Neuron (in vitro differentiated cells): ENCODE results near the gene ADGRB3.

ENCODE experiments used
- H2AFZ ChIP-seq: one replicate; pipeline ENCODE4 v1.6.1; 2013; ENCODE audit warnings: low read depth, mild to moderate bottlenecking, inconsistent platforms, low read length, moderate library complexity
- H3K27me3 ChIP-seq: one replicate; pipeline ENCODE4 v1.6.1; 2013; ENCODE audit warnings: low read length; ENCODE audit not compliant: insufficient read depth
- H3K36me3 ChIP-seq: one replicate; pipeline ENCODE4 v1.6.1; 2013; ENCODE audit warnings: low read length; ENCODE audit not compliant: insufficient read depth
- H3K4me1 ChIP-seq: one replicate; pipeline ENCODE4 v1.6.1; 2013; ENCODE audit warnings: low read length; ENCODE audit not compliant: insufficient read depth
- H3K4me3 ChIP-seq: 2 replicates; pipeline ENCODE4 v1.5.1; 2013; ENCODE audit warnings: mild to moderate bottlenecking, low read length, moderate library complexity
- H3K9me3 ChIP-seq: one replicate; pipeline ENCODE4 v1.6.1; 2013; ENCODE audit warnings: low read length

Gene ADGRB3

DNA sequence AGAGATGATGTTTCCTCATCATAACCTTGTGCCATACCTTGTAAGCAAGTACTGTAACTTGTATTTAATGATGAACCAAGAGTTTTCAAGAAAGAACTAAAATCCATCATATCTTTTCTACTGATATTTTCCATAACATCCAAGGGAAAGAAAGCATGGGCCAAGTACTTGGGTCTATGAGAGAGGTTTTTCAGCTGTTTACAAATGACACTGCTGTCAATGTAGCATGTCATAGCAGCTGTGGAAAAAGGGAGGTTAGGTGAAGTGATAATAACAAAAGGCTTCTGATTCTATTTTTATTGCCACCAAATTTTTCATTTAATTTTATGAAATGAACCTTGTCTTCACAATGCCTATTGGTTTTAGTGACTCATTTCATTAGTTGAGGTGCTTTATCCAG lies 679.4 kb downstream of the ADGRB3 start:
- H3K9me3 ChIP-seq: no peaks in the 10 kb centered on the region
- H3K4me3 ChIP-seq: no peak overlapping the region
- H3K4me1 ChIP-seq: no peaks in the 10 kb centered on the region
- H3K27me3 ChIP-seq: no peaks in the 10 kb centered on the region
- H3K36me3 ChIP-seq: no peaks in the 10 kb centered on the region
- H2AFZ ChIP-seq: no peak overlapping the region

GRCh38 chr6:69331886-69332285 lies 696.8 kb downstream of the ADGRB3 start:
- H3K4me1 ChIP-seq: peaks cover 20% of the 10 kb centered on the region
- H3K9me3 ChIP-seq: no peaks in the 10 kb centered on the region
- no peak overlapping the region for H3K4me3 ChIP-seq
- no peaks in the 10 kb centered on the region for H3K36me3 ChIP-seq
- no peak overlapping the region for H2AFZ ChIP-seq
- H3K27me3 ChIP-seq: no peaks in the 10 kb centered on the region

- Histone ChIP-seq H2AFZ (no peak overlapping the region), H3K4me3 (no peak overlapping the region), H3K9me3 (no peaks in the 10 kb centered on the region), H3K36me3 (no peaks in the 10 kb centered on the region), H3K4me1 (peaks cover 14% of the 10 kb centered on the region), H3K27me3 (no peaks in the 10 kb centered on the region)
Measured at GRCh38 chr6:69337311-69337710, 702.2 kb downstream of the ADGRB3 start.

DNA sequence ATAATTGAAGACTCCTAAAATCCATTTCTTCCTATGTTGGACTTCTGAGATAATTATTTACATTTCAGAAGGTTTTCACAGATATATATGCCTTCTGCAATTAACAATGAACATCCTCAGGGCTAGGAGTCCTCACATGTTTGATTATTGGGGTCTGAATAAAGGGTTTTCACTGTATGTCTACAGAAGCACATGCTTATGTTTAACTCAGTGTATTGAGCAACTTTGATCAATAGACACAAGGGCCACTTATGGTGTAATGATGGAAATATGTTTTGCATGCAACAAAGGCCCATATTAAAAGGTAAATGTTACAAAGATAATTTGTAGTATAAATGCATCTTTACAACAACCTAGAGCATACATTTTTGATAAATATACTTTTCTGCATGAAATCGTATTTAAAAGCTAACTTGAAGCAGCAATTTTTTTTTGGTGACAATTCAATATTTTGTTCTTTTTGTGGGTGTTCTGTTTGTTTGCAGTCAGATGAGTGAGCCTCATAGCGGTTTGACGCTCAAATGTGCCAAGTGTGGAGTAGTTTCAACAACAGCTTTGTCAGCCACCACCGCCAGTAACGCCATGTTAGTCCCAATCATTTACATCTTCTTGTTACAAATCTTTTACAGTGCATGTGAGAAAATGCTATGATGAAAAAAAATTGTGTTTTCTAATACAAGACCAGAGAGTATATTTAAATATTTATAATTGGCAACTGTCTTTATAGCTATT lies 703.5 kb downstream of the ADGRB3 start:
- H3K9me3 ChIP-seq: no peaks in the 10 kb centered on the region
- no peak overlapping the region for H2AFZ ChIP-seq
- no peaks in the 10 kb centered on the region for H3K27me3 ChIP-seq
- peaks cover 11% of the 10 kb centered on the region for H3K4me1 ChIP-seq
- H3K4me3 ChIP-seq: no peak overlapping the region
- no peaks in the 10 kb centered on the region for H3K36me3 ChIP-seq

DNA sequence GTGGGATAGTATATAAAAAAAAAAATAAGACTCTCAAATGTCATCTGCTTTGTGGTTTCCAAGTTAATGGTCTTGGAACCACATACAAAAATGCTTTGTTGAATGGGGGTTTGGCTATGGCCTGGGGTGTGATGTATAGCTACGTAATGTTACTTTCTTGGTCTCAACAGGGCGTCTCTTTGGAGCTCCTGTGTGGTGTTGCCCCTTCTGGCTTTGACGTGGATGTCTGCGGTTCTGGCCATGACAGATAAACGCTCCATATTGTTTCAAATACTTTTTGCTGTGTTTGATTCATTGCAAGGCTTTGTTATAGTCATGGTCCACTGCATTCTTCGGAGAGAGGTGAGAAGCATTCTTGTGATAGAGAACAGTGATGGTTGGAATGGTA lies 704.1 kb downstream of the ADGRB3 start:
- peaks cover 17% of the 10 kb centered on the region for H3K4me1 ChIP-seq
- no peak overlapping the region for H2AFZ ChIP-seq
- no peaks in the 10 kb centered on the region for H3K9me3 ChIP-seq
- no peaks in the 10 kb centered on the region for H3K36me3 ChIP-seq
- no peaks in the 10 kb centered on the region for H3K27me3 ChIP-seq
- no peak overlapping the region for H3K4me3 ChIP-seq

GRCh38 chr6:69340196-69340595 lies 705.1 kb downstream of the ADGRB3 start:
- Histone ChIP-seq H3K4me1 (peaks cover 27% of the 10 kb centered on the region), H2AFZ (no peak overlapping the region), H3K9me3 (no peaks in the 10 kb centered on the region), H3K4me3 (no peak overlapping the region), H3K27me3 (no peaks in the 10 kb centered on the region), H3K36me3 (no peaks in the 10 kb centered on the region)

DNA sequence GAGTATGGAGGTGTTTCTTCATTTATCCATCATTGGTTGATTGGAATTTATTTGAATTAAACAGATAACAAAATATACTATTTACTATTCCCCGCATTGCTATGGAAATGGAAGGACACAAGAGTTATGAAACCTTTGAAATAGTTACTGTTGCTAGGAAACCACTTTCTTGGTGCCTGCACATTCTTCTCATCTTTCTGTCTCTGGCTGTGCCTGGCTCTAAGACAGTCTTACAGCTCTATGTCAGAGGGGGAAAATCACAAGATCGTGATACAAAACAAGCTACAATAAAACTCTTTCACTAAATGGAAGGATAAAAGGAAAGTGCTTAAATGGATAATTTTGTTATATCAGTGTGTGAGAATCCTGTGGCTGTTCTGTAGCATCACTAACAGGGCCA lies 708.8 kb downstream of the ADGRB3 start:
- Histone ChIP-seq H3K4me3 (peak overlapping the region; percentile 6), H3K4me1 (peaks cover 27% of the 10 kb centered on the region), H3K9me3 (no peaks in the 10 kb centered on the region), H3K36me3 (no peaks in the 10 kb centered on the region), H2AFZ (no peak overlapping the region), H3K27me3 (no peaks in the 10 kb centered on the region)

- H2AFZ ChIP-seq: no peak overlapping the region
- no peak overlapping the region for H3K4me3 ChIP-seq
- H3K36me3 ChIP-seq: no peaks in the 10 kb centered on the region
- H3K9me3 ChIP-seq: no peaks in the 10 kb centered on the region
- peaks cover 4% of the 10 kb centered on the region for H3K4me1 ChIP-seq
- no peaks in the 10 kb centered on the region for H3K27me3 ChIP-seq
Measured at GRCh38 chr6:69349771-69350170, 714.7 kb downstream of the ADGRB3 start.

- Histone ChIP-seq H3K9me3 (no peaks in the 10 kb centered on the region), H3K36me3 (no peaks in the 10 kb centered on the region), H2AFZ (no peak overlapping the region), H3K27me3 (no peaks in the 10 kb centered on the region), H3K4me3 (no peak overlapping the region), H3K4me1 (no peaks in the 10 kb centered on the region)
Measured at GRCh38 chr6:69362209-69362608, 727.1 kb downstream of the ADGRB3 start.

DNA sequence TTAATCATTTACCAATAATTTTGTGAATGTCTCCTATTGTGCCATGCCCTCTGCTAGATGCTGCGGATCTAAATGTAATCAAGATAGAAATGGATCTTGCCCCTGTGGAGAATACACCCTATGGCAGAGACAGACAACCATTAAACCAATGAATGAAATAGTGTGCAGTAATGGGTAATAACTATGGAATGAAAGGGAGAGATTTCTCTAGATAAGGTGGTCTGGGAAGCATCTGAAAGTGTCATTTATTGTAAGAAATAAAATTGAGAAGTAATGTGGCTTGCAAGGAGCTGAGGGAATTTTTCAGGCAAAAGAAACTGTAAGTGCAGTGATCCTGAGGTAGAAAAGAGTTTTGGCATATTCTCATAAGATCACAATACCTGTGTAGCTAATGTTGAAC lies 731.7 kb downstream of the ADGRB3 start:
- H3K4me1 ChIP-seq: peaks cover 17% of the 10 kb centered on the region
- no peaks in the 10 kb centered on the region for H3K9me3 ChIP-seq
- no peak overlapping the region for H2AFZ ChIP-seq
- H3K4me3 ChIP-seq: no peak overlapping the region
- H3K27me3 ChIP-seq: no peaks in the 10 kb centered on the region
- no peaks in the 10 kb centered on the region for H3K36me3 ChIP-seq

DNA sequence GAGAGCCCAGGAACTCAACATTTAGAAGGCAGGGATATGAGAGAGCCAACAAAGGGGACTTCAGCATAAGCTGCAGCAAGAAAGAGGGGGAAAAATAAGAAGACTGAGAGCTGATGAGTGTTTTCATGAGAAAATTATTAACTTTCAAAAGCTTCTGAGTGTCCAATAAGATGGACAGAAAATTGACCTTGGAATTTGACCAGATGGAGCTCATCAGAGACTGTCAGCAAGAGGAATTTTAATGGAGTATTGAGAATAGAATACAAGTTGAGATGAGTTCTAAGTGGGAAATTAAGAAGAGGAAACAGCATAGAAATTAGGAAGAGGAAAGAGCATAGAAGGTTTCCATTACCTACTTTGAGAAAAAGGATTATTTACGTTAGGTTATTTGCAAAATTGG lies 733.5 kb downstream of the ADGRB3 start:
- H3K27me3 ChIP-seq: no peaks in the 10 kb centered on the region
- no peaks in the 10 kb centered on the region for H3K9me3 ChIP-seq
- H3K4me1 ChIP-seq: peaks cover 17% of the 10 kb centered on the region

DNA sequence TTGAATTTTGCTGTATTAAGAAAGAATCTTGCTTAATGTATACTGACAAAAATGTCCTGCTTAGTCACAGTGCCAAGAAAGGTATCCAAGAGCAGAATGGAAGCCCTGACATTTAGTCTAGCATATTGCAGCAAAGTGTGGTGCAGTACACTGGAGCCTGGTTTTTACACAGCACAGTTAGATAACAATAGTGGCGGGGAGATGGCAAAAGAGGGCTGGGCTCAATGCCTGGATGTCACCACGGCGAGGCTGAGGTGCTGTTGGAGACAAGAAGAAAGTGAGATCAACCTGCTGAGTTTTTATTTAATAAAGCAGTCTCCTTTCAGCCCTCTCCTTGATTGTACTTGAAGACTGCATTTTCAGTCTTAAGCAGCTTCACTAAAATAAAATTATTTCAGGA lies 735.7 kb downstream of the ADGRB3 start:
- Histone ChIP-seq H3K4me1 (peaks cover 17% of the 10 kb centered on the region), H2AFZ (no peak overlapping the region), H3K4me3 (no peak overlapping the region), H3K9me3 (no peaks in the 10 kb centered on the region), H3K36me3 (no peaks in the 10 kb centered on the region), H3K27me3 (no peaks in the 10 kb centered on the region)

More for the DNA sequence above, 733.5 kb downstream of the ADGRB3 start:
- H2AFZ ChIP-seq: no peak overlapping the region
- no peaks in the 10 kb centered on the region for H3K36me3 ChIP-seq
- H3K4me3 ChIP-seq: no peak overlapping the region

- Histone ChIP-seq H3K36me3 (no peaks in the 10 kb centered on the region), H3K9me3 (no peaks in the 10 kb centered on the region), H3K4me3 (no peak overlapping the region), H3K4me1 (no peaks in the 10 kb centered on the region), H3K27me3 (no peaks in the 10 kb centered on the region), H2AFZ (no peak overlapping the region)
Measured at GRCh38 chr6:69378326-69378725, 743.2 kb downstream of the ADGRB3 start.

GRCh38 chr6:69379518-69379917 lies 744.4 kb downstream of the ADGRB3 start:
- H3K4me1 ChIP-seq: no peaks in the 10 kb centered on the region
- H3K27me3 ChIP-seq: no peaks in the 10 kb centered on the region
- no peak overlapping the region for H2AFZ ChIP-seq
- no peaks in the 10 kb centered on the region for H3K9me3 ChIP-seq
- no peak overlapping the region for H3K4me3 ChIP-seq
- no peaks in the 10 kb centered on the region for H3K36me3 ChIP-seq
